GM21786 (cell line): ENCODE measurements around the gene NMRK2.
"Not testable (repeated sequence)": the region's sequence is repeated elsewhere in the genome, so short reads cannot be mapped to it uniquely, and the experiment has no call there.

Experiments used
- ATAC-seq: cut with Tn5 transposase; IDR thresholded peaks from one replicate; pipeline ENCODE4 v1.9.1; 2021; ENCODE audit not compliant: unreplicated experiment

Gene NMRK2

GRCh38 chr19:3936506-3937442 is 3.9 kb downstream of the NMRK2 start:
- ATAC-seq = no peak

- ATAC-seq = not testable (repeated sequence)
Observed at GRCh38 chr19:3938300-3938950, 5.6 kb downstream of the NMRK2 start.

DNA sequence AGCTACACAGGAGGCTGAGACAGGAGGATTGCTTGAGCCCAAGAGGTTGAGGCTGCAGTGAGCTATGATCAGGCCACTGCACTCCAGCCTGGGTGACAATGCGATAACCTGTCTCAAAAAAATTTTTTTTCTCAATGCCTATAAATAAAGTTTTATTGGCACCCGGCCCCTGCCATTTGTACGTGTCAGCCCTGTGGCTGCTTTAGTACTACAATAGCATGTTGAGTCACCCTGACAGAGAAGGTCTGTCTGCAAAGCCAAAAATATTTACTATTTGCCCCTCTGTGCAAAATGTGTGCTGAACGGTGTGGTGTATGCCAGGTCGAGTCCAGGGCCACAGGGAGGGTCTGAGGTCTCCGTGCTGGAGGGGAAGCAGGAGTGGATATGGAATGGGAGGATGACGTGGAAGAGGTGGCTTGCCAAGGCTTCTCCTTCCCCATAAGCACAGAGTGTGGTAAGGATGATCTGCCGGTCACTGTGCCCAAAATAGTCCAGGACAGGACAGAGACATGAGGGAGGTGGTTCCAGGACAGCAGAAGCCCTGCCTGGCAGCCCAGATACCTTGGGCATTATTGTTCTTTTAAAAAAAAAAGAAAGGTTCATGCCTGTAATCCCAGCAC is 10.0 kb downstream of the NMRK2 start:
- ATAC-seq = no peak

DNA sequence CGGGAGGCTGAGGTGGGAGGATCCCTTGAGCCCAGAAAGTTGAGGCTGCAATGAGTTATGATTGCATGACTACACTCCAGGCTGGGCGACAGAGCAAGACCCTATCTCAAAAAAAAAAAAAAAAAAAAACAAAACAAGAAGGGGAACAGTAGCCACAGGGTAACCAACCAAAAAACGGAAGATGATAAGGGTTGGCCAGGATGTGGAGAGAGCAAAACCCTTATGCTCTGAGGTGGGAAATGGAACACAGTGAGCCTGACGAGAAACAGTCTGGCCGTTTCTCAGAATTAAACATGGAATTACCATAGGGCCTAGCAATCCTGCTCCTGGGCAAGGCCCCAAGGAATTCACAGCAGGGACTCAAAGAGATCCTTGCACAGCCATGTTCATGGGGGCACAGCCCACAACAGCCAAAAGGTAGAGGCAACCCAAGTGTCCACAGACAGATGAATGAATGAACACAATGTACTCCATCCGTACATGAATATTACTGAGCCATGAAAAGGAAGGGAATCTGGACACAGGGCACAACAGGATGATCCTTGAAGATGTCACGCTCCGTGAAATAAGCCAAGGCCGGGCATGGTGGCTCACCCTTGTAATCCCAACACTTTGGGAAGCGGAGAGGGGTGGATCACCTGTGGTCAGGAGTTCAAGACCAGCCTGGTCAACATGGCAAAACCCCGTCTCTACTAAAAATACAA is 11.3 kb downstream of the NMRK2 start:
- no peak for ATAC-seq

DNA sequence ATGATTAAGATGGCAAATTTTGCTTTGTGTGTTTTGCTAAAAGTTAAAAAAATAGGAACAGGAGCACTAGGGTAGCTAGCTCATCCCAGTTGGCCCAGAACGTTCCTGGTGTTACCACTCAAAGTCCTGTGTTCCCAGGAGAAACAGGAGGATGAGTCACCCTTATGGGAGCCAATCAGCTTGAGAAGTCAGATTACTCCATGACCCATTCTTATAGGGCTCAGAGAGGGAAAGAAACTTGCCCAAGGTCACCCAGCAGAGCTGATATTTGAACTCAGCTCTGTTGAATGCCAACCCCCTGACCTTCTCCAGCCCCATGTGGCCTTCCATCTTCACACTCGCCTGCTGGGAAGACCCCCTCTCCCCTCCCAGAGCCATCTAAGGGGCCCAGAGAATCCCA is 13.0 kb downstream of the NMRK2 start:
- no peak for ATAC-seq

DNA sequence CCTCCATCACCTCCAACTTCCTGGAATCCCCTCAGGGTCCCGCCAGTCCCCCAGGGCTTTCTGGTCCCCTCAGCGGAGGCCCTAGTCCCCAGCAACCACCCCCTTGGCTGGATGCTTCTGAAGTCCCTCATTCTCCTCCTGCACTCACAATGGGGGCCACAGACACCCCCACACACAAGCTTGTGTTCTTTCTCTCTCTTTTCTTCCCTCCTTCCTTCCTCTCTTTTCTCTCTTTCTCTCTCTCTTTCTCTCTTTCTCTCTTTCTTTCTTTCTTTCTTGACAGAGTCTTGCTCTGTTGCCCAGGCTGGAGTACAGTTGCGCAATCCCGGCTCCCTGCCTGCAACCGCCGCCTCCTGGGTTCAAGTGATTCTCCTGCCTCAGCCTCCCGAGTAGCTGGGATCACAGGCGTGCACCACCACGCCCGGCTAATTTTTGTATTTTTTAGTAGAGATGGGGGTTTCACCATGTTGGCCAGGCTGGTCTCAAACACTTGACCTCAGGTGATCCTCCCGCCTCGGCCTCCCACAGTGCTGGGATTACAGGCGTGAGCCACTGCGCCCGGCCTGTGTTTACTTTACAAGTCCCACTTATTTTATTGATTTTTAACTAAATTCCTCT is 14.6 kb downstream of the NMRK2 start:
- not testable (repeated sequence) for ATAC-seq

GRCh38 chr19:3949294-3949693 is 16.4 kb downstream of the NMRK2 start:
- ATAC-seq = no peak

GRCh38 chr19:3949997-3950859 is 17.4 kb downstream of the NMRK2 start:
- ATAC-seq = no peak

- ATAC-seq = no peak
Observed at GRCh38 chr19:3950871-3951861, 18.3 kb downstream of the NMRK2 start.

GRCh38 chr19:3952755-3953276 is 19.9 kb downstream of the NMRK2 start:
- ATAC-seq = not testable (repeated sequence)

DNA sequence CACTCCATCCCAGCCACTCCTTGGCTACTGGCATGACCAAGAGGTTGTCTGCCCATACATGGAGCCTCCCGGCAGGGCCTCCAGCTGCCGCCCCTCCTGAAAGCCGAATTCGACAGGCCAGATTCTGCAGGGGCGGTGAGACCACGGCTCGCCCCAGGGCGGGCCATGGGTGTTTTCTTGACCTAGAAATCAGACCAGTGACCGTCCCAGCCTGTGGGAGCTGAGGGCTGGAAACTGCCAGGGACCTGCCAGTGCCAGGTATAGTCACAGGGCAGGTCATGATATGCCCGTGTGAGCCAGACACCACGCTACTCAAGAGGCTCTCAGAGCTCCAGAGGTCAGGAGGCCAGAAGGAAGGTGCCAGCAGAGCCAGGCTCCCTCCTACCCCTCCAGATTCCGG is 21.2 kb downstream of the NMRK2 start:
- no peak for ATAC-seq

DNA sequence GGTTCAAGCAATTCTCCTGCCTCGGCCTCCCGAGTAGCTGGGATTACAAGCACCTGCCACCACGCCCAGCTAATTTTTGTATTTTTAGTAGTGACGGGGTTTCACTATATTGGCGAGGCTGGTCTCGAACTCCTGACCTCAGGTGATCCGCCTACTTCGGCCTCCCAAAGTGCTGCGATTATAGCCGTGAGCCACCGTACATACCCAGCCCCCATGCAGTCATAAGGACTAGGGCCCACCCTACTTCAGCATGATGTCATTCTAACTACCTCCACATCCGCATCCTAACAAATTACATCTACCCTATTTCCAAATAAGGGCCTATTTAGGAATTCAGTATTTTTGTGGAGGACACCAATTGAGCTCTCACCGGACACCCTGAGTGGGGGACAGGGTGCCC is 22.4 kb downstream of the NMRK2 start:
- ATAC-seq = not testable (repeated sequence)

GRCh38 chr19:3955688-3956087 is 22.8 kb downstream of the NMRK2 start:
- ATAC-seq = no peak

- ATAC-seq = no peak
Observed at GRCh38 chr19:3958836-3959765, 26.2 kb downstream of the NMRK2 start.

- no peak for ATAC-seq
Observed at GRCh38 chr19:3959766-3960131, 26.9 kb downstream of the NMRK2 start.

GRCh38 chr19:3961007-3961406 is 28.1 kb downstream of the NMRK2 start:
- ATAC-seq = no peak
